KOPT-K1 (cell line): Measurements from ENCODE around the gene SLC38A11.

ENCODE experiments used
- H3K27ac ChIP-seq: fragments of 200-600 bp; sonication (generic); 2 replicates; pipeline ENCODE4 v1.5.1; 2016; ENCODE audit warnings: antibody characterized with exemption, mild to moderate bottlenecking, low read depth, low read length; ENCODE audit not compliant: poor library complexity, severe bottlenecking
- H3K36me3 ChIP-seq: fragments of 200-600 bp; sonication (generic); 2 replicates; pipeline ENCODE4 v1.5.1; 2017; ENCODE audit warnings: antibody characterized with exemption, mild to moderate bottlenecking, low read length, moderate library complexity; ENCODE audit not compliant: insufficient read depth
- H3K9me3 ChIP-seq: fragments of 200-600 bp; sonication (generic); 2 replicates; pipeline ENCODE4 v1.5.1; 2017; ENCODE audit warnings: antibody characterized with exemption, low read length, mild to moderate bottlenecking; ENCODE audit not compliant: insufficient read depth, poor library complexity, severe bottlenecking

The SLC38A11 gene

DNA sequence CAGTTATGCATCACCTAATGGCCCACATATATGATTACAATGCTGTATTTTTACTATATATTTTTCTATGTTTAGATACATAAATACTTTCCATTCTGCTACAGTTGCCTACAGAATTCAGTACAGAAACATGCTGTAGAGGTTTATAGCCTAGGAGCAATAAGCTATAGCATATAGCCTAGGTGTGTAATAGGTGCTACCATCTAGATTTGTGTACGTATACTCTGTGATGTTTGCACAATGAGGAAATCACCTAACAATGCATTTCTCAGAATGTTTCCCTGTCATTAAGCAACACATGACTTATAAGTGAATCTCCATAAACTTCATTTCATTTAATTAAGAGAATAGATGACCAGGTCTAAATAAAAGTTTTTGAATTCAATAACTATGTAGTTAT, 43.5 kb downstream of the SLC38A11 start:
- H3K9me3 ChIP-seq: no peaks in the 10 kb centered on the region
- no peak overlapping the region for H3K27ac ChIP-seq
- H3K36me3 ChIP-seq: no peaks in the 10 kb centered on the region

DNA sequence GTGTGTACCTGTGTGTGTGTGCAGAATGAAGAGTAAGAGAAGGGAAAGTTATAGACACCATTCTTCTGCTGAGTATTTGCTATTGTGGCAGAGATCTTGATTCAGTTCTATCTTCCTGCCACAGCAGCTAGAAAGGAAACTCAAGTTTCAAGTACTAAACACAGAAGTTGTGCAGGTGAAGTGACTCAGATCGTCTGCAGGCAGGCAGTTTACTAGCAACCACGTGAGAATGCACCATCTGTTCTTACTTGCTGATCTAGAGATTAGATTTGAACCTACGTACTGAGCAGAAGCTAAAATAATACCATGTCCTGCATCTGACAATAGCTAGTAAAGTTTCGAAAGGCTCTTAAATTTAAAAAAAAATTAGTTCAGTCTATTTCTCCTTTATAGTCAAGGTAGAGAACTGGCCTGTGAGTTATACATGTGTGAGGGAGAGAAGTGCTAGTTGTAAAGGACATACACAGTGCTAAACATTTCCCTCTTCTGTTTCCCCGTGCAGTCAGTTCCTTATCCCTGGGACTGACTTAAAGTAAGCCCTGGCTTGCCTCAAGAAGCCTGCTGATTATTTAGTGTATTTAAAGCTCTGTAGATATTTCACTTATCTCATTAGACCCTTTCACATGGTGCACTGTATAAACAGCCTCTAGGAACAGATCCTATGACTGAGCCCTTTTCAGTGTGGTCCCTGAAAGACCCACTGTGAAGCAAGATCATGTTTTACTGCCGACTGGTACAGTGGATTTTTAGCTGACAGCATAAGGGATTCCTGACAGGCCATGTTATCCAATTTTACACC, 45.0 kb downstream of the SLC38A11 start:
- H3K9me3 ChIP-seq: no peaks in the 10 kb centered on the region
- H3K27ac ChIP-seq: no peak overlapping the region
- H3K36me3 ChIP-seq: no peaks in the 10 kb centered on the region

DNA sequence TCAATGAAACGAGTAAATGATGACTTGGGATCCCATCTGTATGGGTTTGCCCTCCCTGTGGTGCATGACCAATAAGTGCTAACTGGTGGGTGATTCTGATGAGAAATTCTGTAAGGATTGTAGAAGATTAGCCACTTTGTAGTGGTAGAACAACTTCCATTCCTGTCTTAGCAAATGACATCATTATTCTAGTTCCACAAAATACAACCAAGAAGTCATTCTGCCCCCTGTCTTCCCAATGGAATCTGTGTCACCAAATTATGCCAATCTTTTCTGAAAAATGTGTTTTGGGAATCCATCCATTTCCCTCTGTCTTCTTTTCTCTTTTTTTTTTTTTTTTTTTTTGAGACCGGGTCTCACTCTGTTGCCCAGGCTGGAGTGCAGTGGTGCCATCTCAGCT, 48.4 kb downstream of the SLC38A11 start:
- Histone ChIP-seq H3K36me3 (no peaks in the 10 kb centered on the region), H3K9me3 (no peaks in the 10 kb centered on the region), H3K27ac (no peak overlapping the region)

- H3K9me3 ChIP-seq: no peaks in the 10 kb centered on the region
- H3K27ac ChIP-seq: no peak overlapping the region
- no peaks in the 10 kb centered on the region for H3K36me3 ChIP-seq
Measured at GRCh38 chr2:164905307-164905706, 50.0 kb downstream of the SLC38A11 start.

- Histone ChIP-seq H3K36me3 (no peaks in the 10 kb centered on the region), H3K9me3 (no peaks in the 10 kb centered on the region), H3K27ac (no peak overlapping the region)
Measured at GRCh38 chr2:164903951-164904350, 51.4 kb downstream of the SLC38A11 start.

DNA sequence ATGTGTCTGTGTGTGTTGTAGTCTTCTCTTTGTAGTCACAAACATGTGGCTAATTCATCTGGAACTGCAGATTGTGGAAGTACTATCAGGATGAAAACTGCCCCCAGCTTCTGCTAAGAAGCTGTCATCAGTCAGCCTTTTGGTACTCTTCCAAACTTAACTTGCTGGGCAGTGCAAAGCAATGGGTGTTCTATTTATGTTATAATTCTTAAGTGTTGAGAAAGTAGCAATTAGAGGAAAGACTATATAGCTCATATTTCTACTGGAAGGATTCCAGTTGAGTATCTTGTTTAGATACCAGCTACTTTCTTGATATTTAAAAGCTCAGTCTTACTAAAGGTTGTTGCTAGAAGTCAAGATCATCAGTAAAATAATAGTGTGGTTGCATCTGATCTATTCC, 52.1 kb downstream of the SLC38A11 start:
- no peak overlapping the region for H3K27ac ChIP-seq
- no peaks in the 10 kb centered on the region for H3K36me3 ChIP-seq
- no peaks in the 10 kb centered on the region for H3K9me3 ChIP-seq

GRCh38 chr2:164899121-164899520, 56.2 kb downstream of the SLC38A11 start:
- H3K27ac ChIP-seq: no peak overlapping the region
- H3K9me3 ChIP-seq: no peaks in the 10 kb centered on the region
- no peaks in the 10 kb centered on the region for H3K36me3 ChIP-seq

DNA sequence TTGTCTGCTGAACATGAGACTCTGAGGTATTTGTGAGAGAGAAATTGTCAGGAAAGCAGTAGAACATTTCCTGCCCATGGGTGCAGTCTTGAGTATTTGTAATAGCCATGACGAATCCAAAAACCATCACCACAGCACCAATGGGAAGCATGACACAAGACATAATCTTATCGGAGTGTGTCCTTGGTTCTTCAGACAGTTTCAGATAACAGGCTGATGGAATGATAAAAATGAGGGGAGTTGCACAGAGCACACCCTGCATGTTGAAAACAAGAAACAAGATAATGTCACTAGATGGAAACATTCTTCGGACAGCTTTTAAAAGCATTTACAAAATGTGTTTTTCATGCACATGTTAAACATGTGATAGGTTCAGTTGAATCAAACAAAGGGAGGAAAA, 56.9 kb downstream of the SLC38A11 start:
- H3K36me3 ChIP-seq: no peaks in the 10 kb centered on the region
- no peak overlapping the region for H3K27ac ChIP-seq
- H3K9me3 ChIP-seq: no peaks in the 10 kb centered on the region

- Histone ChIP-seq H3K9me3 (no peaks in the 10 kb centered on the region), H3K36me3 (no peaks in the 10 kb centered on the region), H3K27ac (no peak overlapping the region)
Measured at GRCh38 chr2:164897469-164898260, 57.7 kb downstream of the SLC38A11 start.

GRCh38 chr2:164896634-164897355, 58.5 kb downstream of the SLC38A11 start:
- Histone ChIP-seq H3K27ac (no peak overlapping the region), H3K9me3 (no peaks in the 10 kb centered on the region), H3K36me3 (no peaks in the 10 kb centered on the region)

- Histone ChIP-seq H3K36me3 (no peaks in the 10 kb centered on the region), H3K9me3 (no peaks in the 10 kb centered on the region), H3K27ac (no peak overlapping the region)
Measured at GRCh38 chr2:164896226-164896625, 59.1 kb downstream of the SLC38A11 start.

GRCh38 chr2:164891460-164891859, 63.9 kb downstream of the SLC38A11 start:
- no peaks in the 10 kb centered on the region for H3K36me3 ChIP-seq
- no peak overlapping the region for H3K27ac ChIP-seq
- H3K9me3 ChIP-seq: no peaks in the 10 kb centered on the region

DNA sequence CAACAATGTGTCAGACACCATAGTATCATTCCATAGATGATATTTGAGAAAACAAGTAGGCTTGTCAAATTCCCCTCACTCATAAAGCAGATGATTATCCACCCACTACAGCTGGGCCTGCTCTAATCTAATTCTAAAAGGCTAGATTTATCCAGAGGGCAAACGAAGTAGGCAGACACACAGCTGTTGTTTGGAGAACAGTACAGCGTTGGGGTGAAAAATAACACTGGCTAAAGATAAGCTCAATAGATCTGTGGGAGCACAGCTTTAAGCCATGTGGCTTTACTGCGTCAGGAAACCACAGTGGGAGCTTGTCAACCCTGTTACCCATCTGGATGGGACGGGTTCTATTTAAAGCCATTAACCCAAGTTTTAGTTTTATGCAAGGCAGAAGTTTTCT, 64.8 kb downstream of the SLC38A11 start:
- Histone ChIP-seq H3K27ac (no peak overlapping the region), H3K9me3 (no peaks in the 10 kb centered on the region), H3K36me3 (no peaks in the 10 kb centered on the region)

- Histone ChIP-seq H3K36me3 (no peaks in the 10 kb centered on the region), H3K9me3 (no peaks in the 10 kb centered on the region), H3K27ac (no peak overlapping the region)
Measured at GRCh38 chr2:164888592-164888991, 66.7 kb downstream of the SLC38A11 start.

DNA sequence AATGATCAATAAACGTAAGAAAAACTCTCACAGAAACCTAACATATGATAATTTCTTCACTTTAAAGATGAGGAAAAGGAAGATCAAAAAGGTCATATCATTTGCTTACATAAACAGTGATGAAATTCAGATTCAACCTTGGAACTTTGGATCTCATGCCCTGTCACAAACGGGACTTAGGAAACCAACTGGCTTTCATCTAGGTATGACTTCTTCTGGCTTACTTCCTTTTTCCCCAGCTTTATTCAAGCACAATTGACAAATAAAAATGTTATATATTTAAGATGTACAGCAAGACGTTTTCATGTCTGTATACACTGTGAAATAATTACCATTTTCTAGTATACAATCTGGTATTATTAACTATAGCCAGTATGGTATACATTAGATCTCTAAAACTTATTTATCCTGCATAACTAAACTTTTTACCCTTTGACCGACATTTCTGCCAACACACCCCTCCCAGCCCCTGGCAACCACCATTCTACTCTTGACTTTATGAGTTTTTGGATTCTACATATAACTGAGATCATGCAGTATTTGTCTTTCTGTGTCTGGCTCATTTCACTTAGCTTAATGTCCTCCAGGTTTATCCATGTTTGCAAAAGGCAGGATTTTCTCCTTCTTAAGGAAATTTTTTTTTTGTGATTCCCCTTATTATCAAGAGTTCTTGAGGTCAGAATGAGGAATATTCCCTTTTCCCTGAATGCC, 67.7 kb downstream of the SLC38A11 start:
- H3K9me3 ChIP-seq: no peaks in the 10 kb centered on the region
- no peak overlapping the region for H3K27ac ChIP-seq
- no peaks in the 10 kb centered on the region for H3K36me3 ChIP-seq
